ENCODE data around the gene SLC5A2. TPM values are rescaled to one million over a fixed set of nuclear protein-coding genes. Genes with fewer than 3 reads are reported as not detected.
"Not testable (repeated sequence)": the region's sequence is repeated elsewhere in the genome, so short reads cannot be mapped to it uniquely, and the experiment has no call there.

SLC5A2 gene
- polyA plus RNA-seq, 2 of the 4 experiments (the other 2 are of a cell fraction): 0.09 to 0.46 TPM

DNA sequence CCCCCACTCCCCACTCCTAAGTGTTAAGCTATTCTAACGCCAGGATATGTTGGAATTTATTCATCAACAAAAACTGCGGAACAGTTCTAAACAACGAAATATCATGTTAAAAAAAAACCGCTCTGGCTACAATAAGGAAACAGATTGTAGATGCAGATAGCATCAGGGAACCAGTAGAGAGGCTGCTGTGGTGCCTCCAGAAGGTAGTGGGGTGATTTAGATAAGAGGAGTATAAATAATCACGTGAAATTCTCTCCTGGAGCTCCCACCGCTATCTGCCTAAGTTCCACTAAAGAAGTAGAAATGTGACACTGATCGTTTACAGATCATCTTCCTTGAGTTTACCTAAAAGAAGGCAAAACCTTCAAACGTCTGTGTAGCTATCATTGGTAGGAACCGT, 52.8 kb downstream of the SLC5A2 start:
- ATAC-seq: no peak
- CTCF ChIA-PET: no interaction called here
- H3K9me3 ChIP-seq: peaks cover 13% of the 10 kb centered on the region; the same call in 2 of the 3 replicates
- 44% methylated on average over 9 of the region's 9 CpGs for WGBS (ENCODE audit: missing lambda C conversion rate)
- H3K27ac ChIP-seq: no peak overlapping the region
- no peak for DNase-seq (ENCODE audit: low read depth in 1 of 2, low spot score in 1 of 2)
- H3K4me1 ChIP-seq: no peaks in the 10 kb centered on the region
- no peak overlapping the region for H3K4me3 ChIP-seq
- FAIRE-seq: no peak
- TF ChIP-seq CBX8 (IDR thresholded peaks at IDR 0.05) (no peak), JUNB (IDR thresholded peaks at IDR 0.05) (no peak), MAFK (IDR thresholded peaks at IDR 0.05; ENCODE audit: partially characterized antibody) (no peak), CEBPB (IDR thresholded peaks at IDR 0.05) (no peak)
- H3K4me2 ChIP-seq: no peak overlapping the region
- POLR2A ChIA-PET: no interaction called here

- no peak overlapping the region for H3K27ac ChIP-seq
- 80% methylated on average over 21 of the region's 21 CpGs for WGBS (ENCODE audit: missing lambda C conversion rate)
- peaks cover 13% of the 10 kb centered on the region; the same call in 2 of the 3 replicates for H3K9me3 ChIP-seq
- POLR2A ChIA-PET: no interaction called here
- DNase-seq (ENCODE audit: low read depth in 1 of 2, low spot score in 1 of 2) (no peak), FAIRE-seq (no peak), ATAC-seq (no peak)
- no peak overlapping the region for H3K4me3 ChIP-seq
- CTCF ChIA-PET: no interaction called here
- TF ChIP-seq, protein P1, sequence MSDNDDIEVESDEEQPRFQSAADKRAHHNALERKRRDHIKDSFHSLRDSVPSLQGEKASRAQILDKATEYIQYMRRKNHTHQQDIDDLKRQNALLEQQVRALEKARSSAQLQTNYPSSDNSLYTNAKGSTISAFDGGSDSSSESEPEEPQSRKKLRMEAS (IDR thresholded peaks at IDR 0.05): no peak
- no peak overlapping the region for H3K4me2 ChIP-seq
- no peaks in the 10 kb centered on the region for H3K4me1 ChIP-seq
Measured at GRCh38 chr16:31536804-31537361, 54.0 kb downstream of the SLC5A2 start.

- Histone ChIP-seq H3K4me1 (no peaks in the 10 kb centered on the region), H3K4me3 (no peak overlapping the region), H3K27ac (no peak overlapping the region), H3K9me3 (peaks cover 13% of the 10 kb centered on the region; the same call in 2 of the 3 replicates), H3K4me2 (peak overlapping the region; percentile 58)
- CTCF ChIA-PET: no interaction called here
- TF ChIP-seq EP300 (IDR thresholded peaks at IDR 0.05) (no peak), BCL3 (IDR thresholded peaks at IDR 0.05) (no peak), SMC3 (IDR thresholded peaks at IDR 0.05) (no peak), FOSB (CRISPR knock-in tag; IDR thresholded peaks at IDR 0.05) (no peak), JUN (IDR thresholded peaks at IDR 0.05) (no peak), RFX5 (IDR thresholded peaks at IDR 0.05) (no peak)
- TF ChIP-seq, protein P2, sequence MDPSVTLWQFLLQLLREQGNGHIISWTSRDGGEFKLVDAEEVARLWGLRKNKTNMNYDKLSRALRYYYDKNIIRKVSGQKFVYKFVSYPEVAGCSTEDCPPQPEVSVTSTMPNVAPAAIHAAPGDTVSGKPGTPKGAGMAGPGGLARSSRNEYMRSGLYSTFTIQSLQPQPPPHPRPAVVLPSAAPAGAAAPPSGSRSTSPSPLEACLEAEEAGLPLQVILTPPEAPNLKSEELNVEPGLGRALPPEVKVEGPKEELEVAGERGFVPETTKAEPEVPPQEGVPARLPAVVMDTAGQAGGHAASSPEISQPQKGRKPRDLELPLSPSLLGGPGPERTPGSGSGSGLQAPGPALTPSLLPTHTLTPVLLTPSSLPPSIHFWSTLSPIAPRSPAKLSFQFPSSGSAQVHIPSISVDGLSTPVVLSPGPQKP (IDR thresholded peaks at IDR 0.05; ENCODE audit: low read depth, low read length): no peak
- POLR2A ChIA-PET: no interaction called here
- WGBS (ENCODE audit: missing lambda C conversion rate): 44% methylated on average over 26 of the region's 57 CpGs
- DNase-seq (ENCODE audit: low read depth in 1 of 2, low spot score in 1 of 2) (no peak), ATAC-seq (no peak), FAIRE-seq (no peak)
Measured at GRCh38 chr16:31537362-31538242, 54.7 kb downstream of the SLC5A2 start.

DNA sequence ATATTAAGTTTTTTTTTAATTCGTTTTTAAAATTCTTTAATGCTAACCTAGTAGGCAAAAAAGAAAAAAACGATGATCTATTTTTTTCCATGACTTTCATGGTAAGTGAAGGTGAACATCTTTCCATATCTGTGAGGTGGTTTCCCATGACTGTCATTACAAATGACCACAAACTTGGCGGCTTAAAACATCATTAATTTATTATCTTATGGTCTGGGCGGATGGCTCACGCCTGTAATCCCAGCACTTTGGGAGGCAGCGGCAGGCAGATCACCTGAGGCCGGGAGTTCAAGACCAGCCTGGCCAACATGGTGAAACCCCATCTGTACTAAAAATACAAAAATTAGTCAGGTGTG, 55.3 kb downstream of the SLC5A2 start:
- POLR2A ChIA-PET; FAIRE-seq; H3K4me3 ChIP-seq; CTCF ChIA-PET; H3K4me1 ChIP-seq; H3K4me2 ChIP-seq; DNase-seq (ENCODE audit: low read depth in 1 of 2, low spot score in 1 of 2); H3K27ac ChIP-seq; ATAC-seq: not testable (repeated sequence)
- 58% methylated on average over 7 of the region's 7 CpGs for WGBS (ENCODE audit: missing lambda C conversion rate)
- H3K9me3 ChIP-seq: peaks cover 13% of the 10 kb centered on the region; the same call in 2 of the 3 replicates

DNA sequence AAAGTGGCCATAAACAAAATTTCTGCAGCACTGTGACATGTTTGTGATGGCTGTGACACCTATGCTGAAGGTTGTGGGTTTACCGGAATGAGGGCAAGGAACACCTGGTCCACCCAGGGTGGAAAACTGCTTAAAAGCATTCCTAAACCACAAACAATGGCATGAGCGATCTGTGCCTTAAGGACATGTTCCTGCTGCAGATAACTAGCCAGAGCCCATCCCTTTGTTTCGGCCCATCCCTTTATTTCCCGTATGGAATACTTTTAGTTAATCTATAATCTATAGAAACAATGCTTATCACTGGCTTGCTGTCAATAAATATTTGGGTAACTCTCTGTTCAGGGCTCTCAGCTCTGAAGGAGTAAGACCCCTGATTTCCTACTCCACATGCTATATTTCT, 56.8 kb downstream of the SLC5A2 start:
- CTCF ChIA-PET; DNase-seq (ENCODE audit: low read depth in 1 of 2, low spot score in 1 of 2); ATAC-seq; H3K27ac ChIP-seq; FAIRE-seq; H3K4me3 ChIP-seq; H3K4me1 ChIP-seq; H3K4me2 ChIP-seq: not testable (repeated sequence)
- peaks cover 13% of the 10 kb centered on the region; the same call in 2 of the 3 replicates for H3K9me3 ChIP-seq
- POLR2A ChIA-PET: interaction anchor here (0.6 kb wide), 1 partner anchor 206 kb away, joined by 3 read pairs; no protein-coding TSS in a partner anchor
- 6% methylated on average over 4 of the region's 4 CpGs for WGBS (ENCODE audit: missing lambda C conversion rate)

Other genes starting within 250 kb of the SLC5A2 start
- 0.77 and 0.88 TPM in 2 replicates for gene ITGAM, start 223.1 kb upstream of the SLC5A2 start, polyA plus RNA-seq (2011; rRNA removed)
- gene ITGAM, start 223.1 kb upstream of the SLC5A2 start, polyA plus RNA-seq (2017; fragmentation: RNase III; extraction: RNeasy Plus Mini Kit Qiagen cat#74134 plus additional on column Dnase treatment): 0.84 to 1.5 TPM (median 1.3 TPM) in 3 replicates
- 0.87 and 1.4 TPM in 2 replicates for gene ITGAX, start 127.9 kb upstream of the SLC5A2 start, polyA plus RNA-seq (2011; rRNA removed)
- 0.35 to 0.79 TPM (median 0.49 TPM) in 3 replicates for gene ITGAX, start 127.9 kb upstream of the SLC5A2 start, polyA plus RNA-seq (2017; fragmentation: RNase III; extraction: RNeasy Plus Mini Kit Qiagen cat#74134 plus additional on column Dnase treatment)
- not detected in 2 replicates for gene ITGAD, start 89.8 kb upstream of the SLC5A2 start, polyA plus RNA-seq (2011; rRNA removed)
- gene ITGAD, start 89.8 kb upstream of the SLC5A2 start, polyA plus RNA-seq (2017; fragmentation: RNase III; extraction: RNeasy Plus Mini Kit Qiagen cat#74134 plus additional on column Dnase treatment): not detected in 3 replicates
- not detected in 2 replicates for gene COX6A2, start 54.8 kb upstream of the SLC5A2 start, polyA plus RNA-seq (2011; rRNA removed)
- gene COX6A2, start 54.8 kb upstream of the SLC5A2 start, polyA plus RNA-seq (2017; fragmentation: RNase III; extraction: RNeasy Plus Mini Kit Qiagen cat#74134 plus additional on column Dnase treatment): not detected in 3 replicates
- gene ZNF843, start 40.3 kb upstream of the SLC5A2 start, polyA plus RNA-seq (2011; rRNA removed): 0.17 and 0.21 TPM in 2 replicates
- gene ZNF843, start 40.3 kb upstream of the SLC5A2 start, polyA plus RNA-seq (2017; fragmentation: RNase III; extraction: RNeasy Plus Mini Kit Qiagen cat#74134 plus additional on column Dnase treatment): 0.08 to 0.21 TPM (median 0.13 TPM) in 3 replicates
- gene ARMC5, start 23.6 kb upstream of the SLC5A2 start, polyA plus RNA-seq (2011; rRNA removed): 3.2 and 3.5 TPM in 2 replicates
- 6.0 to 7.4 TPM (median 6.1 TPM) in 3 replicates for gene ARMC5, start 23.6 kb upstream of the SLC5A2 start, polyA plus RNA-seq (2017; fragmentation: RNase III; extraction: RNeasy Plus Mini Kit Qiagen cat#74134 plus additional on column Dnase treatment)
- 8.3 and 14.2 TPM in 2 replicates for gene TGFB1I1, start 11.0 kb upstream of the SLC5A2 start, polyA plus RNA-seq (2011; rRNA removed)
- gene TGFB1I1, start 11.0 kb upstream of the SLC5A2 start, polyA plus RNA-seq (2017; fragmentation: RNase III; extraction: RNeasy Plus Mini Kit Qiagen cat#74134 plus additional on column Dnase treatment): 68.7 to 81.0 TPM (median 75.1 TPM) in 3 replicates
- 27.8 and 42.4 TPM in 2 replicates for gene RUSF1, start 25.3 kb downstream of the SLC5A2 start, polyA plus RNA-seq (2011; rRNA removed)
- gene RUSF1, start 25.3 kb downstream of the SLC5A2 start, polyA plus RNA-seq (2017; fragmentation: RNase III; extraction: RNeasy Plus Mini Kit Qiagen cat#74134 plus additional on column Dnase treatment): 30.7 to 37.7 TPM (median 35.3 TPM) in 3 replicates
- gene AHSP, start 44.8 kb downstream of the SLC5A2 start, polyA plus RNA-seq (2011; rRNA removed): not detected in 2 replicates
- not detected in 3 replicates for gene AHSP, start 44.8 kb downstream of the SLC5A2 start, polyA plus RNA-seq (2017; fragmentation: RNase III; extraction: RNeasy Plus Mini Kit Qiagen cat#74134 plus additional on column Dnase treatment)